ENCODE data around the gene ACIN1.

Gene ACIN1

GRCh38 chr14:23141706-23142444 is 46.9 kb upstream of the ACIN1 start:
- Histone ChIP-seq H3K27ac (ENCODE audit: low read depth, low read length) (no peak overlapping the region), H3K4me3 (ENCODE audit: insufficient read depth, low read length, poor library complexity, severe bottlenecking) (no peak overlapping the region), H3K9me3 (ENCODE audit: insufficient read depth, low read length) (no peaks in the 10 kb centered on the region), H2AFZ (ENCODE audit: low read depth, low read length, severe bottlenecking) (no peak overlapping the region), H3F3A (ENCODE audit: insufficient read depth) (no peaks in the 10 kb centered on the region), H3K36me3 (ENCODE audit: low read length) (no peaks in the 10 kb centered on the region), H3K27me3 (ENCODE audit: low read length) (no peaks in the 10 kb centered on the region), H3K9ac (ENCODE audit: low read length) (no peak overlapping the region), H3K79me2 (ENCODE audit: insufficient read depth, low read length) (no peaks in the 10 kb centered on the region), H3K4me2 (ENCODE audit: low read depth, low read length, poor library complexity, severe bottlenecking) (no peak overlapping the region), H4K20me1 (ENCODE audit: low read depth, low read length) (no peaks in the 10 kb centered on the region), H3K9me2 (replicated peaks; ENCODE audit: insufficient read depth, low read length) (no peaks in the 10 kb centered on the region)
- TF ChIP-seq CTCF (IDR thresholded peaks at IDR 0.05; ENCODE audit: insufficient read depth, low read length, poor library complexity, severe bottlenecking) (no peak), EZH2phosphoT487 (conservative IDR thresholded peaks at IDR 0.05; ENCODE audit: low read length) (no peak)

- Histone ChIP-seq H3K36me3 (ENCODE audit: low read length) (no peaks in the 10 kb centered on the region), H3K9me3 (ENCODE audit: insufficient read depth, low read length) (no peaks in the 10 kb centered on the region), H3K4me3 (ENCODE audit: insufficient read depth, low read length, poor library complexity, severe bottlenecking) (no peak overlapping the region), H3K9ac (ENCODE audit: low read length) (no peak overlapping the region), H3K9me2 (replicated peaks; ENCODE audit: insufficient read depth, low read length) (no peaks in the 10 kb centered on the region), H3K4me2 (ENCODE audit: low read depth, low read length, poor library complexity, severe bottlenecking) (no peak overlapping the region), H3K27me3 (ENCODE audit: low read length) (no peaks in the 10 kb centered on the region), H3K27ac (ENCODE audit: low read depth, low read length) (no peak overlapping the region), H3K79me2 (ENCODE audit: insufficient read depth, low read length) (no peaks in the 10 kb centered on the region), H4K20me1 (ENCODE audit: low read depth, low read length) (no peaks in the 10 kb centered on the region), H3F3A (ENCODE audit: insufficient read depth) (no peaks in the 10 kb centered on the region), H2AFZ (ENCODE audit: low read depth, low read length, severe bottlenecking) (no peak overlapping the region)
- no peak for TF ChIP-seq EZH2phosphoT487 (conservative IDR thresholded peaks at IDR 0.05; ENCODE audit: low read length)
- no peak for TF ChIP-seq CTCF (IDR thresholded peaks at IDR 0.05; ENCODE audit: insufficient read depth, low read length, poor library complexity, severe bottlenecking)
Observed at GRCh38 chr14:23140371-23140770, 45.4 kb upstream of the ACIN1 start.

- no peaks in the 10 kb centered on the region for H3K79me2 ChIP-seq (ENCODE audit: insufficient read depth, low read length)
- no peak overlapping the region for H2AFZ ChIP-seq (ENCODE audit: low read depth, low read length, severe bottlenecking)
- no peak overlapping the region for H3K4me3 ChIP-seq (ENCODE audit: insufficient read depth, low read length, poor library complexity, severe bottlenecking)
- H3K27me3 ChIP-seq (ENCODE audit: low read length) = no peaks in the 10 kb centered on the region
- H3K9me3 ChIP-seq (ENCODE audit: insufficient read depth, low read length) = no peaks in the 10 kb centered on the region
- no peaks in the 10 kb centered on the region for H3K9me2 ChIP-seq (replicated peaks; ENCODE audit: insufficient read depth, low read length)
- H3K36me3 ChIP-seq (ENCODE audit: low read length) = no peaks in the 10 kb centered on the region
- H3K27ac ChIP-seq (ENCODE audit: low read depth, low read length) = no peak overlapping the region
- H3K9ac ChIP-seq (ENCODE audit: low read length) = no peak overlapping the region
- H4K20me1 ChIP-seq (ENCODE audit: low read depth, low read length) = no peaks in the 10 kb centered on the region
- no peak overlapping the region for H3K4me2 ChIP-seq (ENCODE audit: low read depth, low read length, poor library complexity, severe bottlenecking)
- TF ChIP-seq CTCF (IDR thresholded peaks at IDR 0.05; ENCODE audit: insufficient read depth, low read length, poor library complexity, severe bottlenecking) = no peak
- no peak for TF ChIP-seq EZH2phosphoT487 (conservative IDR thresholded peaks at IDR 0.05; ENCODE audit: low read length)
- no peaks in the 10 kb centered on the region for H3F3A ChIP-seq (ENCODE audit: insufficient read depth)
Observed at GRCh38 chr14:23139874-23140273, 44.9 kb upstream of the ACIN1 start.
